GM19023 (cell line): ENCODE results near the gene TMEM92.

Source experiments
- ATAC-seq: cut with Tn5 transposase; IDR thresholded peaks from one replicate; pipeline ENCODE4 v1.9.1; 2021; ENCODE audit warnings: mild to moderate bottlenecking, moderate library complexity; ENCODE audit not compliant: unreplicated experiment

The TMEM92 gene

DNA sequence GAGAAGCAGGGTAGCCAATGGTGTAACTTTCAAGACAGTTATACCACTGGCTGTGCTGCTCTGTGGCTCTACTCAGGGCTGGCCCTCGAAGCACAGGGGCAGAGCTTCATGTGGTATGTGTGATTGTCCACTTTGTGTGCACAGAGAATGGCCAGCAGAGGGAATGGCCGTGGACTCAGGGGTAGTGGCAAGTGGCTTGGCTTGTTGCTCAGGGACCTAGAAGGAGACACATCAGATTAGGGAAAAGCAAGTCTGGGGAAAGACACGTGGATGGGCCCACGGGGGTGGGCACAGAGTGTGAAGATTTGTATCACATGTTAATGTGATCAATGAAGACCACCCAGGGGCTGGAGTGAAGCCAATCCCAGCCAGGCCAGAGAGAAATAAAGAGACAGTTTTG lies 51.6 kb downstream of the TMEM92 start:
- no peak for ATAC-seq

DNA sequence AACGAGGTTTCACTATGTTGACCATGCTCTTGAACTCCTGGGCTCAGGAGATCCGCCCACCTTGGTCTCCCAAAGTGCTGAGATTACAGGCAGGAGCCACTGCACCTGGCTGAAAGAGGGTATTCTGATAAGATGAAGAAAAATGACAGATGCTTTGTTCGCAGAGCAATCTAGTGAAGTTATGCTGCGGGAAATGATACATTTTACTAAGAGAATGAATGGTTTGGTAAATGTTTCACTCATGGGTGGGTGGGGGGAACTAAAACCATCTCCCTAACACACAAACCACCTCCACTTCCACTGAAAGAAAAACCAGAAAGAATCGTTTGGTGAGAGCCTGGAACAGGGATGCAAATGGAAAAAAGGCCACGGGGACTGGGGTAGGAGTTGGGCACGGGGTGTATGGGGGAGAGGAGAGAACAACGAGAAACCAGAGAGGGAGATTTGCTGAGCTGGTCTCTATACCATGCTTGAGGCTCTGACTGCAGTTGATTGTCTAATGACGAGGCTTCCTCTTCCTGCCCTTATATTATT lies 52.6 kb downstream of the TMEM92 start:
- peak; percentile 50 for ATAC-seq

DNA sequence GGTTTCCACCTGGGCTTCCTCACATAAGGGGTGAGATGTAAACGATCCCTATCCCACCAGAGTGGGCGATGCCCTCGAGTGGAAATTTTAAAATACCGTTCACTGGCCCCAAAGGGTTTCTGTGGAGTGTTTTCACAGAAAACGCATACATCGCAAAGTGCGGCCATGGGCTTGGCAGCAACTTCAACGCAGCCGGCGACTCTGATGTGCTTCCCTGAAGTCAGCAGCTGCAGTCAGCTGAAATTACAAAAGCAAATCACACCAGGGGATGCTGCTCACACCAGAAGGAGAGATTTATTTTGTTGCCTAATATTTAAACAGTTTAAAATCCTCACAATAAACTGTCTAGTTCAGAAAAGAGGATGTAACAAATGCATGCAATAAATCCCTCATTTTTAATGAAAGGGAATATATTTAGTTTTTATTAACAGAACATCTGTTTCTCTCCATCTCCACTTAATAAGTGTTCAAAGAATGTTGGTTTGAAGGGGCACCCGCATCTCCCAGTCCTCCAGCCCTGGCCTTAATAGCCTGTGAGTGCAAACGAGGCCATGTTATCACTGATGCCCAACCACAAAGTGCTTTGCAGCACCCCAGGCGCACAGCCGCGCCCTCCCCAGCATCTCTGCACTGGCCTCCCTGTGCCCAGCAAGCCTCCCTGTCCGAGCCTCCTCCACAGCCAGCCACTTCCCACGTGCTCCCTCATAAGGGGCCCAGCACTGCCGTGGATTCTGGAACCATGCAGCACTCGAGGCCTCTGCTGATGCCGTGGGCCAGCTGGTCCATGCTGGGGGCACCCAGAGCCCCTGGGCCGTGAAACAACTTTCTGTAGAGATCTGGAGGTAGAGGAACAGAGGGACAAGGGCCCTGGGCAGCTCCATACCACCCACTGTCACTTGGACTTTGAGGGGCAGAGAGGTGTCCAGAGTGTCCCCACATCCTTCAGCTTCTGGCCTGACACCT lies 54.4 kb downstream of the TMEM92 start:
- no peak for ATAC-seq

DNA sequence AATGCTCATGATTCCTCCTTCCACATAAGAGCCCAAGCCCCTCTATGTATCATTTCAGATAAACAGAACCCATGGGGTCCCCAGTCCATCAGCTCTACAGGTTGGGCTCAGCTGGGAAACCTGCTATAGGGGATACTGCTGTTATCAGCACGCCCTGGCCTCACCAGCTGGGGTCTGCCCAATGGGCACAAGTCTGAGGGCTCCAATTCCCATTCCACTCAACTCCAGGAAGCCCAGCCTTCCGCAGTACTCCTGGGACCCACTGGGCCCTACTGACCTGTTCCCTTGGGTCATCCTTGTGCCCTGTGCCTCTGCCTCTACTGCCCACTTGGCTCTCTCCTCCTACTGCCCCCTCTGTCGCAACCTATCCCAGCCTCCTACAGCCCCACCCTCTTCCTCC lies 55.5 kb downstream of the TMEM92 start:
- no peak for ATAC-seq

DNA sequence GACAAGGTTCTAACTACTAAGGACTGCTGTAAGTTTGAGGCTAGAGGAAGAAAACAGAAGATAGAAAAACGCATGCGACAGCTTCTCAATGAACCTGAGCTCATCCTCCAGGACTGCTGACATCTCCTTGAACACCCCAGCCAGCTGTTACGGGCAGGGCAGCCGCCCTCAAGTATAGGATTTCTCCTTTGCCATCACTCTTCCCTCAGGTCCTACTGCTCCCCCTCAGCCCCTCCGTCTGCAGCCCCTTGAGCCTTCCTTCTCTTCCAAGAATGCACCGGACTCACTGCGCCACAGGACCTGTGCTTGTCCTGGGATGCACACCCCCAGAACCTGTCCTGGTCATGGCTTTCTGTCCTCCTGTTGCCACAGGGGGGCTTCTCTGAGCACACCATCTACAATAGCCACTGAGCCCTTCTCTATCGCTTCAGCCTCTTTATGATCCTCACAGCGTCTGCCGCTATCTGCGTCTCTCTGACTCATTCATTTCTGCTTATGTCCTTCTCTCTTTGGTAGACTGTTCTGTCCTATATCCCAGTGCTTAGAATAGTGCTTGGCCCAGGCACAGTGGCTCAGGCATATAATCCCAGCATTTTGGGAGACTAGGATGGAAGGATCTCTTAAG lies 56.0 kb downstream of the TMEM92 start:
- ATAC-seq, result no peak
